Glomerular visceral epithelial cell (primary cell): ENCODE results near the gene DPY19L1.
"Not testable (repeated sequence)": the region's sequence is repeated elsewhere in the genome, so short reads cannot be mapped to it uniquely, and the experiment has no call there.

Source experiments
- DNase-seq: peaks from one replicate; pipeline ENCODE4 v3.0.0-alpha.2; 2016; ENCODE audit errors: extremely low spot score

DPY19L1 gene

GRCh38 chr7:35037211-35037525, at the start of gene DPY19L1:
Gene DPY19L1, minus strand, starts transcription at chr7:35037485. Its CDS starts 91 bp downstream, at chr7:35037394.
- DNase-seq = no peak

DNA sequence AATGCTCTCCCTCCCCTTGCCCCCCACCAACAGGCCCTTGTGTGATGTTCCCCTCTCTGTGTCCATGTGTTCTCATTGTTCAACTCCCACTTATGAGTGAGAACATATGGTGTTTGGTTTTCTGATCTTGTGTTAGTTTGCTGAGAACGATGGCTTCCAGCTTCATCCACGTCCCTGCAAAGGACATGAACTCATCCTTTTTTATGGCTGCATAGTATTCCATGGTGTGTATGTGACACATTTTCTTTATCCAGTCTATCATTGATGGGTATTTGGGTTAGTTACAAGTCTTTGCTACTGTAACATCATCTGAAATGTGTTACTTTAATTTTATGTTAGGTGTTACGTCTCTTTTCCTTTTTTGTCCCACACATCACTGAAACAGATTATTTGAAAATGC, 42.2 kb upstream of the DPY19L1 start:
- not testable (repeated sequence) for DNase-seq

DNA sequence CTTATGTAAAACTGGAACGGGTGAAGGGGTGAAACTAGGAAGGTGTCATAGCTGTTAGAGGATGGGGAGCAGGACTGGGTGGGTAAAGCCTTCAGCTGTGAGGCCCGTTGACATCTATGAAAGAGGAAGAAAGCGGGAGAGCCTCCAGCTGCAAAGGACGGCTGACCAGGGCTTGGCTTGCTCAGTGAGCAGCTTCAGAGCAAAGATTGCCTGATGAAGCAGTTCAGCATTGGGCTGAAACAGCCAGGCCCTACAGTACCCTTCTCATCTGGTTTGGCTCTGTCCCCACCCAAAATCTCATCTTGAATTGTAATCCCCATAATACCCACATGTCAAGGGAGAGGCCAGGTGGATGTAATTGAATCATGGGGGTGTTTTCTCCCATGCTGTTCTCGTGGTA, 36.7 kb upstream of the DPY19L1 start:
- not testable (repeated sequence) for DNase-seq

DNA sequence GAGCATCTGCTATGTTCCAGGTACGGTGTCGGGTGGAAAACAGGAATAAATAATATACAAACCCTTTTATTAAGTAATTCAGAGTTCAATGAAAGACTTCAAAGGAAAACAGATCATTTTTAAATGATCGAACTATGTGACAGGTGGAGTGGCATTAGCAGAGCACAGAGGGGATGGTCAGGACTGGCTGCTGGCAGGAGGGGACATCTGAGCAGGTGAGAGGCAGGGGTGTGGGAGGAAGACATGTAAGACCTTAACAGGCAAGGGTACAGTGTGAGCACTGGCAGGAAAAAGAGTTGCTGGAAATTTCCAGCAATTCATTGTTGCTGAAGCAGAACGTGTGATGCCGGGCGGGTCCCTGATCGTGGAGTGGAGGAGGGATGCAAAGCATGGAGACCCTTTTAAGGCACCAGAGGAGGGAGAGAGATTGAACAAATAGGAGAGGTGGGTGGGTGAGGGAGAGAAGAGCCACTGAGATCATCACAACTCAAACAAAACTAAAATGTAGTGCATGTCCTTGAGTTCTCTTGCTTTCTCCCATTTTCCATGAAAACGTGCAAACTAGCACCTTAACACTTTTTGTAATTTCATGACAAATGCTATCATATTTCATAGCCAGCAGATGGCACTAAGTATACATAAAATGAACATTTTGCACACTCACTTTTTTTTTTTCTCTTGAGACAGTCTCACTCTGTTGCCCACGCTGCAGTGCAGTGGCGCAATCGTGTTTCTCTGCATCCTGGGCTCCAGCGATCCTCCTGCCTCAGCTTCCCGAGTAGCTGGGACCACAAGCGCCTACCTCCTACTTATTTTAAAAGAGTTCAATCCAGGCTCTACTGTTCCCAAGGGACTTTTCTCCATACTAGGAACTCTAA, 35.9 kb upstream of the DPY19L1 start:
- DNase-seq = peak; percentile 46

- not testable (repeated sequence) for DNase-seq
Measured at GRCh38 chr7:35069084-35069483, 31.8 kb upstream of the DPY19L1 start.

DNA sequence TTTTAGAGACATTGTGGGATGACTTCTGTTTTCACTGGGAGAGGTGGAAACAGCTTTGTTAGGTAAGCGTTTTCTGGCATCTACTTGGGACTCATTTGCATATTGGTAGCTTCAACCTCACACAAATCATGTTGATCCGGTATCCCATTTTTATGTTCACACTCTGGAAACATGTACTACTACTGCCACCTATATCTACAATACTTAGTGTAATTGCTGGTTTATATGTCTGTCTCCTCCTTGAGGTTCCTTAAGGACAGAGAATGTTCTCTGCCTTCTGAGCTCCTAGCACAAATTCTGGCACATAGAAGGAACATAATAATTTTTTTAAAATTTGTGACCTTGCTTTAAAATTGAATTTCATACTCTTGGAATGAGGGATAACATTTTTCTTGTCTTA, 28.1 kb upstream of the DPY19L1 start:
- not testable (repeated sequence) for DNase-seq

DNA sequence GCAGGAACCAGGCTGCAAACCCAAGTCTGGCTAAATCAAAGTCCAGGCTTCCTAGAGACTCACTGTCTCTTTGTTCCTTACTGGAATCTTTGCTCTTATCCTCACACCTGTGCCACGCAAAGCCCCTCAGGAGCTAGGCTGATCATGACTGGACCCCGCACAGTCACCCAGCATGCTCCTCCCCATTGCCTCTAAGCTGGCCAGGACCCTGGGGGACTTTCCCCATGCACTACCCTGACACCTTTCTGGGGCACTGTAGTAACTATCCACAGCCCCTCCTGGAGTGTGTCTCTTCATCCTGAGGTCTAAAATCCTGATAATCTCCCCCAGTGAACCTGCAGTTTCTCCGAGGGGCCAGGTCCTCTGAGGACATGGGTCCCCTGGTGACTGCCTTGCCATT, 21.3 kb upstream of the DPY19L1 start:
- DNase-seq = not testable (repeated sequence)

DNA sequence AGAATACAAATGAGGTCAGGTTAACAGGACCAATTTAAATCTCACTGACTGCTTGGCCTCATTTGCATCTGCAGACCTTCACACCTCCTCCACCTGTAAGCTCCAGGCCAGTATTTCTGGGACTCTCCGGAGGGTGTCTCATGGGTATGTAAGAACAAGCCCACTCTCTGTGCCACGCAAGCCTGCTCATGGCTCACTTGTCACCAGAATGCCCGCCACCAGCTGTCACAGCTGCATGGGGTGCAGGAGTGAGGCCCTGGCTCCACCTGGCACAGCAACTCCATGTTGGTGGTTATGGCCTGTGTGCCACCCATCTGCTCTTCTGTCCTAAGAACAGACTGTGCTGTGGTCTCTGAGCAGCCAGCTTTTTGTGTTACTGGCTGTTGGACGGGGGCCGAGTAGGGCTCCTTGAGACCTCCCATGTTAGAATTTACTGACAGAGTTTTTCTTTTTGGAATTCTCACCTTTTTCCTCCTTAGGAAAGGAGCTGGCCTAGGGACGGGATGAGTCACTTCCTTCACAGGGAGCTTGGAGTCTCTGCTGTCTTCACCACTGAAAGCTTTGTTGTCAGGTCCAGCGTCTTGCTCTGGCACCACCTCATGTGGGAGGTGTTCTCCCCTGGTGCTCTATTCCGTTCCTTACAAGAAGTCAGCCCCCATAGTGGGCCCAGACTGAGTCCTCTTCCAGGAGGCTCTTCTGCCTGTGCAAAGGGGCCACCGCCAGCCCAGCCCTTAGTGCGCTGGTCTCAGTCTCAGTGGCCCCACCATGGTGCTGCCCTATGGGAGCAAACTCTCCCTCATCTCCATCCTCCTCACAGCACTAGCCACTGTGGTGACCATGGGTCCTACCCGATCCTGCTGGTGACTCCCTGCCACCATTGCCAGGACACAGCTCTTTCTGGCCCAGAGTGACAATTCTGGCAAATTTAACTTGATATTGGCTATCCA, 20.5 kb upstream of the DPY19L1 start:
- peak; percentile 11 for DNase-seq

DNA sequence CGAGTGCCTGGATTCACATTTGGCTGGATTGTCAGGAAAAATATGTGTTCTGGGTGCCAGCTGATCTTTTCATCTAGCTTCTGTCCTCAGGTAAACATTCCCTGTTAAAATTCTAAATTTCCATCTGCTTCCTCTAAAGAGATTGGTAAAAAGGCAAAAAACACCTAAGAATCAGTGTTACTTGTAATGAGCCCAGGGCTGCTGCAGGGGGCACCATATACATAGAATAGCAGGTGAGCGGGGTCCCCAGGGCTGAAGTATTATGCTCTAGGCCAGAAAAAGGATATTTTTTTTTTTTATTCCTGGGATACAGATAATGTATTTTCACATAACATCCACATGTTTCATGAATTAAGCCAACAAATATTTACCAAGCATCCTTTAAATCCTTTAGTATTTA, 18.4 kb upstream of the DPY19L1 start:
- not testable (repeated sequence) for DNase-seq

- peak; percentile 45 for DNase-seq
Measured at GRCh38 chr7:35053488-35054175, 16.3 kb upstream of the DPY19L1 start.

GRCh38 chr7:35048390-35048789, 11.1 kb upstream of the DPY19L1 start:
- DNase-seq = not testable (repeated sequence)

- DNase-seq = not testable (repeated sequence)
Measured at GRCh38 chr7:35047912-35048305, 10.6 kb upstream of the DPY19L1 start.

- DNase-seq = not testable (repeated sequence)
Measured at GRCh38 chr7:35047263-35047911, 10.1 kb upstream of the DPY19L1 start.

- not testable (repeated sequence) for DNase-seq
Measured at GRCh38 chr7:35043301-35043700, 6.0 kb upstream of the DPY19L1 start.

- DNase-seq = no peak
Measured at GRCh38 chr7:35040906-35041305, 3.6 kb upstream of the DPY19L1 start.

- DNase-seq = no peak
Measured at GRCh38 chr7:35039343-35039742, 2.1 kb upstream of the DPY19L1 start.

DNA sequence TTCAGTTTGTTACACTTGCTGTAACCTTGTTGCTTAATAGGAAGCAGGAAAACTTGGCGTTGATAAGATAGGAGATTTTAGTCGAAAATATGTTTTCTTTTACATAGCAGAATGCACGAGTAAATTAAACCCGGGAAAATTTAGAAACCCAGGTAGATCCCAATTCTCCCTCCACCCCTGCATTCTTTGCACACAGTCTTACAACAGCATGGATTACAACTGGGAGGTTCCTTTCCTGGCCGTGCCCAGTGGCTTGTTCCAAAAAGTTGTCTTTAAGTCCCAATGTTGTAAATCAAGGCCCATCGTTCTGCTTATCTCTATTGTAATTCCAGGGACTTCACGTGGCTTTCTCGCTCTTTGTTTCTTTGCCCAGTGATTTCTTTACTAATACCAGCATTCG, 1.1 kb upstream of the DPY19L1 start:
- DNase-seq = no peak

GRCh38 chr7:35037526-35038341, 449 bp upstream of the DPY19L1 start:
- DNase-seq = peak; percentile 95

GRCh38 chr7:35036361-35037171, 719 bp downstream of the DPY19L1 start:
- DNase-seq = peak; percentile 64

DNA sequence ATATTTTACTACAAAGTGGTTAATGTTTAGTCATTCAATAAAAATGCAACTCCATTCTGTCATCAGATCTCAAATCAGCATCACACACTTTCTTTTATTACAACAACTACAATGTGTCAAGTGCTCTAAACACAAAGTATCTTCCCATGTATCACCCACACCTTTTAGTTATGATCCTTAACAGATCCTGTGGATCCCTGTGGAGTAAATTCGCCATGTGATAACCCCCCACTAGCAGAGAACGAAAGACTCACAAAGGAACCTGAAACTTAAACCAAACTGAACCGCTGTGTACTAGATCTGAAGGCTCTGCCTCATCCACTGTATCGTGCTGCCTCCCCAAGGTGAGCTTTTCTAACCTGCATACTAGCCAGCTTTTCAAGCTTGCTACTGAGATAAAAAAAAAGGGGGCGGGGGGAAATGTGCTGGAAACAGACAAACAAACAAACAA, 1.7 kb downstream of the DPY19L1 start:
- peak; percentile 30 for DNase-seq
